GM18951 (cell line): Measurements from ENCODE around the gene CCDC141.

Experiments
- POLR2A ChIP-seq: IDR thresholded peaks from 4 replicates; pipeline ENCODE4 v1.6.1; 2011; ENCODE audit warnings: mild to moderate bottlenecking; ENCODE audit not compliant: insufficient read length, insufficient read depth; ENCODE audit errors: extremely low read depth
- in situ Hi-C: fragments of 300-500 bp; cut with MboI; formaldehyde crosslinking; loops from one replicate; pipeline ENCODE4 v1.12.0; 2022; ENCODE audit warnings: low sequenced_read_pairs, mixed read lengths, inconsistent platforms; ENCODE audit not compliant: unreplicated experiment

The CCDC141 gene

GRCh38 chr2:178811901-178812300 lies 238.0 kb downstream of the CCDC141 start:
- TF ChIP-seq POLR2A, result no peak
- in situ Hi-C loops, result no loop called here

- in situ Hi-C loops, result no loop called here
Observed at GRCh38 chr2:178811045-178811444, 238.9 kb downstream of the CCDC141 start.

GRCh38 chr2:178810422-178810821 lies 239.5 kb downstream of the CCDC141 start:
- no peak for TF ChIP-seq POLR2A
- in situ Hi-C loops, result no loop called here

More at GRCh38 chr2:178811045-178811444, 238.9 kb downstream of the CCDC141 start:
- no peak for TF ChIP-seq POLR2A

- TF ChIP-seq POLR2A, result no peak
- in situ Hi-C loops, result no loop called here
Observed at GRCh38 chr2:178807227-178808008, 242.5 kb downstream of the CCDC141 start, which contains the start of gene TTN. TTN (minus strand) TSS chr2:178807423; CDS start chr2:178804642, 2,781 bp downstream.

GRCh38 chr2:178806543-178806942 lies 243.4 kb downstream of the CCDC141 start:
- in situ Hi-C loops, result no loop called here
- no peak for TF ChIP-seq POLR2A

- no peak for TF ChIP-seq POLR2A
- in situ Hi-C loops, result no loop called here
Observed at GRCh38 chr2:178805457-178805856, 244.5 kb downstream of the CCDC141 start.

- in situ Hi-C loops, result no loop called here
- no peak for TF ChIP-seq POLR2A
Observed at GRCh38 chr2:178804791-178805190, 245.1 kb downstream of the CCDC141 start.

- in situ Hi-C loops, result no loop called here
- TF ChIP-seq POLR2A, result no peak
Observed at GRCh38 chr2:178800510-178800909, 249.4 kb downstream of the CCDC141 start.

- in situ Hi-C loops, result no loop called here
- no peak for TF ChIP-seq POLR2A
Observed at GRCh38 chr2:178799305-178799704, 250.6 kb downstream of the CCDC141 start.

GRCh38 chr2:178796079-178796677 lies 253.8 kb downstream of the CCDC141 start:
- in situ Hi-C loops, result no loop called here
- TF ChIP-seq POLR2A, result no peak

GRCh38 chr2:178787934-178788333 lies 262.0 kb downstream of the CCDC141 start:
- TF ChIP-seq POLR2A, result no peak
- in situ Hi-C loops, result no loop called here

GRCh38 chr2:178787155-178787554 lies 262.8 kb downstream of the CCDC141 start:
- TF ChIP-seq POLR2A, result no peak
- in situ Hi-C loops, result no loop called here

GRCh38 chr2:178783889-178784288 lies 266.0 kb downstream of the CCDC141 start:
- in situ Hi-C loops, result no loop called here
- TF ChIP-seq POLR2A, result no peak

- no peak for TF ChIP-seq POLR2A
- in situ Hi-C loops, result no loop called here
Observed at GRCh38 chr2:178782236-178782635, 267.7 kb downstream of the CCDC141 start.
